HepG2 (cell line): ENCODE results near the gene ATG2A. TPM values are rescaled to one million over a fixed set of nuclear protein-coding genes. Genes with fewer than 3 reads are reported as not detected.
A peak's percentile ranks its signal among the peaks of the same experiment; 100 is the strongest.

Source experiments
- ARNTL ChIP-seq: sonication (generic); formaldehyde crosslinking; IDR thresholded peaks from 2 replicates; pipeline ENCODE4 v1.4.0; 2020; ENCODE audit warnings: mild to moderate bottlenecking, missing genetic modification reagents
- CHD4 ChIP-seq: fragments of 200-600 bp; sonication (generic); IDR thresholded peaks from 2 replicates; pipeline ENCODE4 v1.7.0; 2017; ENCODE audit warnings: mild to moderate bottlenecking, low read length, borderline replicate concordance
- DNMT3B ChIP-seq: conservative IDR thresholded peaks from 2 replicates; pipeline ENCODE4 v1.6.1; 2016; ENCODE audit warnings: missing biosample characterization, control low read depth
- FOXM1 ChIP-seq: sonication (generic); formaldehyde crosslinking; IDR thresholded peaks from 2 replicates; pipeline ENCODE4 v1.5.0; 2020; ENCODE audit warnings: missing genetic modification reagents
- IKZF4 ChIP-seq: sonication (generic); formaldehyde crosslinking; IDR thresholded peaks from 2 replicates; pipeline ENCODE4 v1.5.1; 2020; ENCODE audit warnings: borderline replicate concordance, mild to moderate bottlenecking, low read depth, missing genetic modification reagents; ENCODE audit errors: not compliant biosample characterization
- ISL2 ChIP-seq: sonication (generic); formaldehyde crosslinking; IDR thresholded peaks from 2 replicates; pipeline ENCODE4 v1.5.0; 2020; ENCODE audit warnings: missing genetic modification reagents
- MAFK ChIP-seq, 2 experiments: IDR thresholded peaks in 1 of 2; conservative IDR thresholded peaks in 1 of 2; 2 replicates each; pipeline ENCODE4 v1.6.1; 2011; ENCODE audit warnings: improper control_type of control experiment in 2 of 2, low read length in 2 of 2
- NR2F2 ChIP-seq: IDR thresholded peaks from 2 replicates; pipeline ENCODE4 v1.6.1; 2012; ENCODE audit warnings: low read depth, inconsistent platforms, borderline replicate concordance
- SALL1 ChIP-seq: sonication (generic); formaldehyde crosslinking; IDR thresholded peaks from 2 replicates; pipeline ENCODE4 v1.8.0; 2022; ENCODE audit warnings: mild to moderate bottlenecking, missing genetic modification reagents
- SRSF4 ChIP-seq: fragments of 200-400 bp; formaldehyde crosslinking; IDR thresholded peaks from one replicate; pipeline ENCODE4 v1.6.1; 2018; ENCODE audit warnings: mild to moderate bottlenecking, low read depth, low read length, moderate library complexity; ENCODE audit not compliant: poor library complexity, severe bottlenecking
- ZNF256 ChIP-seq: sonication (generic); formaldehyde crosslinking; conservative IDR thresholded peaks from 2 replicates; pipeline ENCODE4 v1.4.0; 2020; ENCODE audit warnings: missing genetic modification reagents
- ZNF260 ChIP-seq: sonication (generic); formaldehyde crosslinking; IDR thresholded peaks from 2 replicates; pipeline ENCODE4 v1.4.0; 2020; ENCODE audit warnings: missing genetic modification reagents, low read depth, mild to moderate bottlenecking, borderline replicate concordance
- ZNF292 ChIP-seq: sonication (generic); formaldehyde crosslinking; IDR thresholded peaks from 2 replicates; pipeline ENCODE4 v1.8.1; 2022; ENCODE audit warnings: mild to moderate bottlenecking, low read depth, missing genetic modification reagents, borderline replicate concordance
- ZNF724P ChIP-seq: sonication (generic); formaldehyde crosslinking; IDR thresholded peaks from 2 replicates; pipeline ENCODE4 v1.8.0; 2022; ENCODE audit warnings: missing genetic modification reagents, borderline replicate concordance
- polyA plus RNA-seq, 8 experiments: library from polyadenylated mRNA; depleted of rRNA in 3 of 8; stranded (reverse) in 7 of 8; unstranded in 1 of 8; fragments of >200 nt; fragmentation: Illumina TruSeq in 4 of 8; extraction: Trizol in 4 of 8; gene quantifications; 2 replicates each; pipeline versions ENCODE4 v1.2.1 to v1.2.3, GENCODE V29; 2011 to 2016; ENCODE audit warnings: low read depth in 4 of 8, missing spikeins in 1 of 8, mixed read lengths in 1 of 8; ENCODE audit not compliant: insufficient read depth in 1 of 8
- total RNA-seq, 5 experiments: library from RNA; depleted of rRNA; stranded (reverse); fragments of >200 nt; fragmentation: Illumina TruSeq; extraction: Trizol; gene quantifications; 2 replicates each; pipeline ENCODE4 v1.2.3, GENCODE V29; 2016; ENCODE audit warnings: low read depth in 1 of 5
- TF ChIP-seq, protein P1 (sequence below): sonication (generic); formaldehyde crosslinking; conservative IDR thresholded peaks from 2 replicates; pipeline ENCODE4 v1.5.0; 2020; ENCODE audit warnings: missing genetic modification reagents
- TF ChIP-seq, protein P2 (sequence below): IDR thresholded peaks from 2 replicates; pipeline ENCODE4 v1.6.1; 2016; ENCODE audit warnings: missing biosample characterization, missing genetic modification reagents, low read depth
- TF ChIP-seq, protein P3 (sequence below): sonication (generic); formaldehyde crosslinking; IDR thresholded peaks from 2 replicates; pipeline ENCODE4 v1.5.0; 2020; ENCODE audit warnings: missing genetic modification reagents, mild to moderate bottlenecking, borderline replicate concordance
- TF ChIP-seq, protein P4 (sequence below): sonication (generic); formaldehyde crosslinking; IDR thresholded peaks from 2 replicates; pipeline ENCODE4 v1.4.0; 2020; ENCODE audit warnings: missing genetic modification reagents

Gene ATG2A
- total and polyA plus RNA-seq, 2 of the 13 experiments (the other 11 are each of a cell fraction or from before 2014, with no cell fraction given): 6.7 to 8.0 TPM

DNA sequence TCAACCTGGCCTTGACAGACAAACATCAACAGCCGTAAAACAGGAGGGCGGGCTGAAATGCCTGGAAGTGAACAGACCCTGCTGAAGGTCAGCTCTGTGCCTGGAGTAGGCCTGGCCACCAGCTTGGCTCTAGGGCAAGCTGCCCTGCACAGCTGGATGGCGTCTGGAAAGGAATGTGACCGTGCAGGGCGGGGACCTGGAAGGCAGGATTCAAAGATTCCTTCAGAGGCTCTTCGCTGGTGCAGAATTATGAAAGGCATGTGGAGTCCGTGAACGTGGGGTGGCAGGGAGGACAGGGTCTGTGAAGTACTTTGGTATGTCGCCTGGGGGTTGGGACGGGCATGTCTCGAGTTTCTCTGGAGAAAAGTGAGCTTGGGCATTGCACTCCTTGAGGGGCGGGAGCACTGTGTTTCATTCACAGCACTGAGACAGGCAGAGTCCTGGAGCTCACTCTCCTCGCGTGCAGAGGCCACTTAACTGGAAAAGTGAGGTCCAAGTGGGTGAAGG is 40.1 kb downstream of the ATG2A start (continued):
- TF ChIP-seq, protein P1, sequence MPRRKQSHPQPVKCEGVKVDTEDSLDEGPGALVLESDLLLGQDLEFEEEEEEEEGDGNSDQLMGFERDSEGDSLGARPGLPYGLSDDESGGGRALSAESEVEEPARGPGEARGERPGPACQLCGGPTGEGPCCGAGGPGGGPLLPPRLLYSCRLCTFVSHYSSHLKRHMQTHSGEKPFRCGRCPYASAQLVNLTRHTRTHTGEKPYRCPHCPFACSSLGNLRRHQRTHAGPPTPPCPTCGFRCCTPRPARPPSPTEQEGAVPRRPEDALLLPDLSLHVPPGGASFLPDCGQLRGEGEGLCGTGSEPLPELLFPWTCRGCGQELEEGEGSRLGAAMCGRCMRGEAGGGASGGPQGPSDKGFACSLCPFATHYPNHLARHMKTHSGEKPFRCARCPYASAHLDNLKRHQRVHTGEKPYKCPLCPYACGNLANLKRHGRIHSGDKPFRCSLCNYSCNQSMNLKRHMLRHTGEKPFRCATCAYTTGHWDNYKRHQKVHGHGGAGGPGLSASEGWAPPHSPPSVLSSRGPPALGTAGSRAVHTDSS (CRISPR knock-in tag): no peak
- TF ChIP-seq ISL2 (CRISPR knock-in tag) (no peak), IKZF4 (no peak), ARNTL (CRISPR knock-in tag) (no peak), ZNF292 (no peak), MAFK (conservative IDR thresholded peaks at IDR 0.05 in 1 of 2, IDR thresholded peaks at IDR 0.05 in 1 of 2; ENCODE audit: low read length in 2 of 2) (no peak), CHD4 (no peak), SRSF4 (no peak), ZNF260 (no peak), SALL1 (CRISPR knock-in tag) (peak; percentile 32; the same call in 1 of the 2 replicates), NR2F2 (no peak), ZNF724P (CRISPR knock-in tag) (no peak), FOXM1 (no peak), DNMT3B (CRISPR knock-in tag) (no peak), ZNF256 (CRISPR knock-in tag) (peak; percentile 54; the same call in 1 of the 2 replicates)
- TF ChIP-seq, protein P2, sequence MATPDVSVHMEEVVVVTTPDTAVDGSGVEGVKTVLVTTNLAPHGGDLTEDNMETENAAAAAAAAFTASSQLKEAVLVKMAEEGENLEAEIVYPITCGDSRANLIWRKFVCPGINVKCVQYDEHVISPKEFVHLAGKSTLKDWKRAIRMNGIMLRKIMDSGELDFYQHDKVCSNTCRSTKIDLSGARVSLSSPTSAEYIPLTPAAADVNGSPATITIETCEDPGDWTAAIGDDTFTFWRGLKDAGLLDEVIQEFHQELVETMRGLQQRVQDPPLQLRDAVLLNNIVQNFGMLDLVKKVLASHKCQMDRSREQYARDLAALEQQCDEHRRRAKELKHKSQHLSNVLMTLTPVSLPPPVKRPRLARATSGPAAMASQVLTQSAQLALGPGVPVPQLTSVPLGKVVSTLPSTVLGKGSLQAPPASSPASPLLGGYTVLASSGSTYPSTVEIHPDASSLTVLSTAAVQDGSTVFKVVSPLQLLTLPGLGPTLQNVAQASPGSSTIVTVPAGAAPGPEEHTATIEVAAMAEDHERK (CRISPR knock-in tag): no peak
- TF ChIP-seq, protein P3, sequence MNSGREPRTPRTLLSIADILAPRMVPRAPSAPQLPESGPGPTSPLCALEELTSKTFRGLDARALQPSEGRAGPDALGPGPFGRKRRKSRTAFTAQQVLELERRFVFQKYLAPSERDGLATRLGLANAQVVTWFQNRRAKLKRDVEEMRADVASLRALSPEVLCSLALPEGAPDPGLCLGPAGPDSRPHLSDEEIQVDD (CRISPR knock-in tag): no peak
- TF ChIP-seq, protein P4, sequence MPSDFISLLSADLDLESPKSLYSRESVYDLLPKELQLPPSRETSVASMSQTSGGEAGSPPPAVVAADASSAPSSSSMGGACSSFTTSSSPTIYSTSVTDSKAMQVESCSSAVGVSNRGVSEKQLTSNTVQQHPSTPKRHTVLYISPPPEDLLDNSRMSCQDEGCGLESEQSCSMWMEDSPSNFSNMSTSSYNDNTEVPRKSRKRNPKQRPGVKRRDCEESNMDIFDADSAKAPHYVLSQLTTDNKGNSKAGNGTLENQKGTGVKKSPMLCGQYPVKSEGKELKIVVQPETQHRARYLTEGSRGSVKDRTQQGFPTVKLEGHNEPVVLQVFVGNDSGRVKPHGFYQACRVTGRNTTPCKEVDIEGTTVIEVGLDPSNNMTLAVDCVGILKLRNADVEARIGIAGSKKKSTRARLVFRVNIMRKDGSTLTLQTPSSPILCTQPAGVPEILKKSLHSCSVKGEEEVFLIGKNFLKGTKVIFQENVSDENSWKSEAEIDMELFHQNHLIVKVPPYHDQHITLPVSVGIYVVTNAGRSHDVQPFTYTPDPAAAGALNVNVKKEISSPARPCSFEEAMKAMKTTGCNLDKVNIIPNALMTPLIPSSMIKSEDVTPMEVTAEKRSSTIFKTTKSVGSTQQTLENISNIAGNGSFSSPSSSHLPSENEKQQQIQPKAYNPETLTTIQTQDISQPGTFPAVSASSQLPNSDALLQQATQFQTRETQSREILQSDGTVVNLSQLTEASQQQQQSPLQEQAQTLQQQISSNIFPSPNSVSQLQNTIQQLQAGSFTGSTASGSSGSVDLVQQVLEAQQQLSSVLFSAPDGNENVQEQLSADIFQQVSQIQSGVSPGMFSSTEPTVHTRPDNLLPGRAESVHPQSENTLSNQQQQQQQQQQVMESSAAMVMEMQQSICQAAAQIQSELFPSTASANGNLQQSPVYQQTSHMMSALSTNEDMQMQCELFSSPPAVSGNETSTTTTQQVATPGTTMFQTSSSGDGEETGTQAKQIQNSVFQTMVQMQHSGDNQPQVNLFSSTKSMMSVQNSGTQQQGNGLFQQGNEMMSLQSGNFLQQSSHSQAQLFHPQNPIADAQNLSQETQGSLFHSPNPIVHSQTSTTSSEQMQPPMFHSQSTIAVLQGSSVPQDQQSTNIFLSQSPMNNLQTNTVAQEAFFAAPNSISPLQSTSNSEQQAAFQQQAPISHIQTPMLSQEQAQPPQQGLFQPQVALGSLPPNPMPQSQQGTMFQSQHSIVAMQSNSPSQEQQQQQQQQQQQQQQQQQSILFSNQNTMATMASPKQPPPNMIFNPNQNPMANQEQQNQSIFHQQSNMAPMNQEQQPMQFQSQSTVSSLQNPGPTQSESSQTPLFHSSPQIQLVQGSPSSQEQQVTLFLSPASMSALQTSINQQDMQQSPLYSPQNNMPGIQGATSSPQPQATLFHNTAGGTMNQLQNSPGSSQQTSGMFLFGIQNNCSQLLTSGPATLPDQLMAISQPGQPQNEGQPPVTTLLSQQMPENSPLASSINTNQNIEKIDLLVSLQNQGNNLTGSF (CRISPR knock-in tag): no peak
